H9 (cell line): ENCODE measurements around the gene CHMP6. TPM values are rescaled to one million over a fixed set of nuclear protein-coding genes. Genes with fewer than 3 reads are reported as not detected.

Experiments
- DNase-seq: peaks from one replicate; pipeline ENCODE4 v3.0.0-alpha.2; 2017
- H2AFZ ChIP-seq: one replicate; pipeline ENCODE4 v1.6.1; 2013; ENCODE audit warnings: mild to moderate bottlenecking, low read length, control low read depth, moderate library complexity
- H2AK5ac ChIP-seq: 2 replicates; pipeline ENCODE4 v1.6.1; 2013; ENCODE audit warnings: low read length, control low read depth, mixed read lengths; ENCODE audit not compliant: insufficient read length
- H2BK120ac ChIP-seq: one replicate; pipeline ENCODE4 v1.6.1; 2013; ENCODE audit warnings: low read depth, mild to moderate bottlenecking, low read length, control low read depth, inconsistent platforms; ENCODE audit not compliant: poor library complexity, severe bottlenecking
- H2BK12ac ChIP-seq: 2 replicates; pipeline ENCODE4 v1.6.1; 2013; ENCODE audit warnings: low read length, control low read depth, mixed read lengths, low read depth; ENCODE audit not compliant: insufficient read length
- H2BK15ac ChIP-seq: 2 replicates; pipeline ENCODE4 v1.6.1; 2013; ENCODE audit warnings: low read depth, low read length, control low read depth
- H2BK20ac ChIP-seq: one replicate; pipeline ENCODE4 v1.6.1; 2013; ENCODE audit warnings: low read depth, mild to moderate bottlenecking, low read length, control low read depth, inconsistent platforms; ENCODE audit not compliant: poor library complexity, severe bottlenecking
- H2BK5ac ChIP-seq: 2 replicates; pipeline ENCODE4 v1.6.1; 2013; ENCODE audit warnings: low read length, control low read depth, mixed read lengths; ENCODE audit not compliant: insufficient read length
- H3K14ac ChIP-seq: 2 replicates; pipeline ENCODE4 v1.6.1; 2013; ENCODE audit warnings: low read length, control low read depth; ENCODE audit not compliant: insufficient read depth
- H3K18ac ChIP-seq: 2 replicates; pipeline ENCODE4 v1.6.1; 2013; ENCODE audit warnings: low read depth, mild to moderate bottlenecking, mixed read lengths, low read length, control low read depth; ENCODE audit not compliant: insufficient read length
- H3K23ac ChIP-seq: 2 replicates; pipeline ENCODE4 v1.6.1; 2013; ENCODE audit warnings: low read length, control low read depth, mixed read lengths, low read depth; ENCODE audit not compliant: insufficient read length
- H3K23me2 ChIP-seq: 2 replicates; pipeline ENCODE4 v1.6.1; 2013; ENCODE audit warnings: low read depth, mild to moderate bottlenecking, mixed read lengths, low read length, control low read depth; ENCODE audit not compliant: insufficient read length, poor library complexity, severe bottlenecking
- H3K27ac ChIP-seq: 2 replicates; pipeline ENCODE4 v1.5.1; 2013; ENCODE audit warnings: low read length, control low read depth, mixed read lengths, low read depth; ENCODE audit not compliant: insufficient read length
- H3K27me3 ChIP-seq: 2 replicates; pipeline ENCODE4 v1.6.1; 2013; ENCODE audit warnings: low read length, control low read depth, inconsistent platforms; ENCODE audit not compliant: insufficient read depth
- H3K4ac ChIP-seq: 2 replicates; pipeline ENCODE4 v1.6.1; 2013; ENCODE audit warnings: low read depth, mild to moderate bottlenecking, control low read depth, inconsistent platforms, low read length, moderate library complexity
- H3K4me1 ChIP-seq: 2 replicates; pipeline ENCODE4 v1.6.1; 2013; ENCODE audit warnings: low read length, control low read depth, inconsistent platforms; ENCODE audit not compliant: insufficient read depth
- H3K4me2 ChIP-seq: 2 replicates; pipeline ENCODE4 v1.6.1; 2013; ENCODE audit warnings: low read length, control low read depth, mixed read lengths; ENCODE audit not compliant: insufficient read length, insufficient read depth
- H3K56ac ChIP-seq: 2 replicates; pipeline ENCODE4 v1.6.1; 2013; ENCODE audit warnings: low read depth, mild to moderate bottlenecking, mixed read lengths, low read length, control low read depth; ENCODE audit not compliant: insufficient read length
- H3K79me1 ChIP-seq: 2 replicates; pipeline ENCODE4 v1.6.1; 2013; ENCODE audit warnings: low read depth, mild to moderate bottlenecking, moderate library complexity, low read length, control low read depth, inconsistent platforms; ENCODE audit not compliant: insufficient read depth, poor library complexity, severe bottlenecking
- H3K79me2 ChIP-seq: 2 replicates; pipeline ENCODE4 v1.6.1; 2013; ENCODE audit warnings: low read length, control low read depth, inconsistent platforms; ENCODE audit not compliant: insufficient read depth
- H3K9ac ChIP-seq: 2 replicates; pipeline ENCODE4 v1.6.1; 2013; ENCODE audit warnings: low read length, control low read depth, mixed read lengths; ENCODE audit not compliant: insufficient read length; ENCODE audit errors: extremely low read depth
- H3K9me3 ChIP-seq: one replicate; pipeline ENCODE4 v1.6.1; 2013; ENCODE audit warnings: low read depth, low read length, inconsistent platforms; ENCODE audit not compliant: control insufficient read depth
- H3T11ph ChIP-seq: one replicate; pipeline ENCODE4 v1.6.1; 2013; ENCODE audit warnings: mild to moderate bottlenecking, low read length, control low read depth, inconsistent platforms
- H4K20me1 ChIP-seq: one replicate; pipeline ENCODE4 v1.6.1; 2013; ENCODE audit not compliant: control insufficient read depth, insufficient read length, insufficient read depth
- H4K5ac ChIP-seq: 2 replicates; pipeline ENCODE4 v1.6.1; 2013; ENCODE audit warnings: low read depth, mild to moderate bottlenecking, mixed read lengths, low read length, control low read depth; ENCODE audit not compliant: insufficient read length
- H4K8ac ChIP-seq: replicated peaks from 2 replicates; pipeline ENCODE4 v1.6.1; 2013; ENCODE audit warnings: low read length, control low read depth, mixed read lengths, low read depth; ENCODE audit not compliant: insufficient read length
- H4K91ac ChIP-seq: 2 replicates; pipeline ENCODE4 v1.6.1; 2013; ENCODE audit warnings: low read depth, mild to moderate bottlenecking, moderate library complexity, mixed read lengths, low read length, control low read depth; ENCODE audit not compliant: insufficient read length
- H3K27ac Mint-ChIP-seq, 3 experiments: 2 replicates in 2 of 3; 3 replicates in 1 of 3; pipeline ENCODE4 v1.8.0; 2020 to 2021; ENCODE audit warnings: mixed read lengths in 3 of 3, mild to moderate bottlenecking in 1 of 3, moderate library complexity in 1 of 3
- H3K27me3 Mint-ChIP-seq: 2 replicates; pipeline ENCODE4 v1.8.0; 2021; ENCODE audit warnings: low read depth, mild to moderate bottlenecking, moderate library complexity, mixed read lengths
- H3K36me3 Mint-ChIP-seq, 3 experiments: 2 replicates in 2 of 3; 3 replicates in 1 of 3; pipeline ENCODE4 v1.8.0; 2020 to 2021; ENCODE audit warnings: low read depth in 3 of 3, mixed read lengths in 3 of 3; ENCODE audit not compliant: insufficient read depth in 1 of 3
- H3K4me1 Mint-ChIP-seq, 2 experiments: 2 replicates each; pipeline ENCODE4 v1.8.0; 2020; ENCODE audit warnings: mixed read lengths in 2 of 2
- H3K4me3 Mint-ChIP-seq, 2 experiments: 2 replicates in 1 of 2; 3 replicates in 1 of 2; pipeline ENCODE4 v1.8.0; 2020 to 2021; ENCODE audit warnings: mild to moderate bottlenecking in 2 of 2, mixed read lengths in 2 of 2, moderate library complexity in 1 of 2
- H3K9me3 Mint-ChIP-seq, 2 experiments: 2 replicates in 1 of 2; 3 replicates in 1 of 2; pipeline ENCODE4 v1.8.0; 2020; ENCODE audit warnings: mild to moderate bottlenecking in 2 of 2, mixed read lengths in 2 of 2, moderate library complexity in 1 of 2
- CTCF ChIP-seq: fragments of 200-600 bp; sonication (generic); conservative IDR thresholded peaks from 3 replicates; pipeline ENCODE4 v1.8.0; 2021; ENCODE audit warnings: antibody characterized with exemption, mild to moderate bottlenecking
- WGBS: extraction: QIAGEN DNeasy Blood & Tissue Kit; methylation state at CpG from one replicate; pipeline ENCODE4 v1.1.7; 2013; ENCODE audit warnings: missing lambda C conversion rate, low lambda C conversion rate, mixed read lengths; ENCODE audit not compliant: insufficient read length; ENCODE audit errors: extremely low coverage; 5-methylcytosine and 5-hydroxymethylcytosine counted together
- total RNA-seq: library from RNA; stranded (reverse); gene quantifications from 2 replicates; pipeline ENCODE4 v1.2.1, GENCODE V29; 2021

The CHMP6 gene
- total RNA-seq, 1 experiment from 2014 or later, result 23.4 TPM

- peaks cover 9 to 15% (median 11%) of the 10 kb centered on the region in 3 experiments for H3K36me3 Mint-ChIP-seq
- H3K27me3 Mint-ChIP-seq, result peaks cover 50% of the 10 kb centered on the region
Observed at GRCh38 chr17:81009136-81009535, 17.5 kb downstream of the CHMP6 start.

More at GRCh38 chr17:81009136-81009535, 17.5 kb downstream of the CHMP6 start:
- Histone ChIP-seq H2BK15ac (no peak overlapping the region), H2BK12ac (no peak overlapping the region), H3K56ac (no peak overlapping the region), H3K23me2 (no peaks in the 10 kb centered on the region), H2BK20ac (no peak overlapping the region), H3K27ac (no peak overlapping the region), H2BK120ac (no peak overlapping the region), H4K20me1 (no peaks in the 10 kb centered on the region), H4K5ac (no peak overlapping the region), H2AFZ (no peak overlapping the region), H3K4ac (no peak overlapping the region), H4K91ac (no peak overlapping the region), H3K27me3 (no peaks in the 10 kb centered on the region; the same call in 1 of the 2 replicates), H3K9ac (no peak overlapping the region), H2BK5ac (no peak overlapping the region), H3K23ac (no peak overlapping the region), H4K8ac (no peak overlapping the region), H3K79me1 (no peaks in the 10 kb centered on the region), H2AK5ac (no peak overlapping the region), H3K9me3 (peaks cover 7% of the 10 kb centered on the region), H3K4me2 (no peak overlapping the region), H3K14ac (no peak overlapping the region), H3K79me2 (no peaks in the 10 kb centered on the region), H3K18ac (no peak overlapping the region), H3K4me1 (no peaks in the 10 kb centered on the region), H3T11ph (no peak overlapping the region)
- no peak overlapping the region for H3K27ac Mint-ChIP-seq
- H3K9me3 Mint-ChIP-seq, result peaks cover 19 to 22% of the 10 kb centered on the region in 2 experiments
- no peak overlapping the region for H3K4me3 Mint-ChIP-seq
- no peak for TF ChIP-seq CTCF
- H3K4me1 Mint-ChIP-seq, result peaks cover 17 to 26% of the 10 kb centered on the region in 2 experiments
- WGBS, result no CpG with 5 or more reads among the region's 14 CpGs
- DNase-seq, result no peak
